ENCODE measurements around the gene SLC35F1.

- no peak for TF ChIP-seq POLR2A (IDR thresholded peaks at IDR 0.05)
- no peak for TF ChIP-seq CTCF (IDR thresholded peaks at IDR 0.05)
Measured at GRCh38 chr6:118252474-118252873, 345.4 kb downstream of the SLC35F1 start.

Measured in testis (tissue), 2 donors.